T follicular helper cell (primary cell): ENCODE measurements around the gene MAPK6.
A peak's percentile ranks its signal among the peaks of the same experiment; 100 is the strongest.

Experiments
- DNase-seq: peaks from one replicate; pipeline ENCODE4 v3.0.0-alpha.2; 2020; ENCODE audit warnings: low read depth

The MAPK6 gene

GRCh38 chr15:52010633-52011595 lies 8.1 kb upstream of the MAPK6 start:
- no peak for DNase-seq

GRCh38 chr15:52011711-52012144 lies 7.3 kb upstream of the MAPK6 start:
- no peak for DNase-seq

DNA sequence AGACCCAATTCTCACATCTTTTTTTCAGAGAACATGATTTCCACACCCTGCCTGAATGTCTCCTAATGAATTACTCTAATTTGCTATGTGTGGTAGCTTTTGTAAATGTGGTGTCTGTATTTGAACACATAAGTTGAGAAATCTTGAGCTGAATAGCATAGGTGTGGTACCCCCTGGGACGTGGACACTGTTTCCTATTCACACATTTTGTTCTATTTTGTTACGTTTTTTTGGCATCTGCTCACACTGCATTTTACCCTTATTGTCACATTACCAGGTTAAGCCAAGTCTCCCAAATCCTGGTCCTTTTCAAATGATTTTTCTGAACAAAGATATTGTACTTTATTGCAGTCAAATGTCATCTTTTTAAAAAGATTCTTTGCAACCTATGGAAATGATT lies 6.8 kb upstream of the MAPK6 start:
- no peak for DNase-seq

- DNase-seq = no peak
Measured at GRCh38 chr15:52013151-52013791, 5.7 kb upstream of the MAPK6 start.

- DNase-seq = no peak
Measured at GRCh38 chr15:52014616-52015015, 4.4 kb upstream of the MAPK6 start.

DNA sequence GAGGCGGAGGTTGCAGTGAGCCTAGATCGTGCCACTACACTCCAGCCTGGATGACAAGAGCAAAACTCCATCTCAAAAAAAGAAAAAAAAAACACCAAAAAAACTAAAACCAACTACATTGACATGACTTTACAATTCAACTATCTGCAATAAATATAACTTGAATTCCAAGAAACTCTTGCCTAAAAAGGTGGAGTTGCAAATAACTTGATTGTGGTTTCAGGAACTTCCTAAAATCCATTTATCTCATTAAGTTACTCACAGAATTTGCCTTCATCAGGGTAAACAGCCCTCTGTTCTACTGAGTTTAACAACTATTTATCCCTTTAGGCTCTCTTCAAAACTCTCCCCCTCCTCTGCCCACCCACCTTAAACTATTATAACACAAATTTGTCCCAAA lies 2.7 kb upstream of the MAPK6 start:
- no peak for DNase-seq

DNA sequence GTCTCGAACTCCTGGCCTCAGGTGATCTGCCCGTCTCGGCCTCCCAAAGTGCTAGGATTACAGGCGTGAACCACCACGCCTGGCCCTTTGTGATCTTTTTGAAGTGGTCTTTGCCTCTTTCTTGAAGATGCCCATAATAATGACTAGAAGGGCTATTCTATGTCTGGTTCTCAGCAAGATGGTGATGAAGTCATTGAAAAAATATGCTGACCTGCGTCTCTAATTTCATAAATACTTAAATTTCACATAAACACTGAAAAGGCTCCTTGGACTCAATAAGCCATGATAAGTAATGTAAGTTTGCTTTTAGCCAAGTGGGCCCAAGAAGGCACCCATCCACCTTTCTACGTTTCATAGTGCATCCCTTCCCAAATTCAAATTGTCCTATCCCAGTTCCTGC lies 775 bp upstream of the MAPK6 start:
- no peak for DNase-seq

DNA sequence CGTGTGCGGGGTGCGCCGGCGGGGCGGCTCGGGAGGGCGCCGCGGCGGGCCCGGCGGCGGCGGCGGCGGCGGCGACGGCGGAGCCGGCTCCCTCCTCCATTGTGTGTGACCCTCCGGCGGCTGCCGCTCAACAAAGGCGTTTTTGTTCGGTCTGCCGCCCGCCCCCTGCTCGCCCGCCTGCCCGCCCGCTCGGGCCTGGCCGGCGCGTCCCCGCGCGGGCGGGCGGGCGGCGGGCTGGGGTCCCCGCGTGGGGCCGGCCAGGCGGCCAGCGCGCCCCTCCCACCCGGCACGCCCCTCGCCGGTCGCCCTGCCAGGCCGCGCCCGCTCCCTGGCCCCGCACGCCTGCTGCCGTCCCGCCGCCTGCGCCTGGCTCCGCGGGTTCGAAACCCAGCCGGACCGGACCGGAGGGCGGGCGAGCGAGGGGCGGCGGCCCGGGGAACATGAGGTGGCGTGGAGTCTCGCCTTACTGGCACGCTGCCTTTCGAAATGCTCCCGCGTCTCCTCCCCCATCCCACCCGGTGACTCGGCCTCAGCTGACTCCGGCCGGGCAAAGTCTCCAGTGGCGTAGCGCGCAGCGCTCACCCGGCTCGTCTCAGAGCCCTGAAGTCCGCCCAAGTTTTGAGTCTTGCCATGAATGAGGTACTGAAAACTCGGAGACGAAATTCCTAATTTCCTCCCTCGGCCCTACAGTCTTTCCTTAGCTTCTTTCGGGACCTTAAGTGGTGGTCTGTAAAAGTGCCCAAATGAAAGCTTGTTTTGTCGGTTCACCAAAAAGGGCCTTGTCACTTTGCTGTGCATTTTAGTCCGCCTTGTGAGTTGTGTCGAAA lies 588 bp downstream of the MAPK6 start:
- peak; percentile 24 for DNase-seq

GRCh38 chr15:52020221-52021085 lies 1.4 kb downstream of the MAPK6 start:
- no peak for DNase-seq

DNA sequence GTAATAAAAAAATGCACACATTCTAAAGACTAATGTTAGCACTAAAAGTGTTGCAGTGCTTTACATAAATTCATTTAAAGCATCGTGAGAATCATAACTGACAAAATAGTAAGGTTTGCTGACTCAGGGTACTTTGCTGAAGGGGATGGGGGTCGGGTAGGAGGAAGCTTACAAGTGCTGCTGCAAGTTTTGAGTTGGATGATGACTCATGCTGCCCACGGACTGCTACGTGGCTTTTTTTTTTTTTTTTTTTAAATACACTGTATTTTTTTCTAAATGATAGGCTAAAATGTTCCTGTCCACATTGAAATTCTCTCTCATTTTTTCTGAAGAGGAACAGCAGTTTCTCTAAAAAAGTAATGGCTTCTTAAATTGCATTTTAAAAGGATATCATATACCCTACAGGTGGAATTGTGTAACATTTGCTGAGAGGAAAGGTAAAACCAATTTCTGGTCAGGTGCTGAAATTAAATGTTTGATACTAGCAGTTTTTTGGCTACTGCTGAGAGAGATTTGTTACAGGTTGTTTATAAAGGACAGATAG lies 2.2 kb downstream of the MAPK6 start:
- peak; percentile 47 for DNase-seq

DNA sequence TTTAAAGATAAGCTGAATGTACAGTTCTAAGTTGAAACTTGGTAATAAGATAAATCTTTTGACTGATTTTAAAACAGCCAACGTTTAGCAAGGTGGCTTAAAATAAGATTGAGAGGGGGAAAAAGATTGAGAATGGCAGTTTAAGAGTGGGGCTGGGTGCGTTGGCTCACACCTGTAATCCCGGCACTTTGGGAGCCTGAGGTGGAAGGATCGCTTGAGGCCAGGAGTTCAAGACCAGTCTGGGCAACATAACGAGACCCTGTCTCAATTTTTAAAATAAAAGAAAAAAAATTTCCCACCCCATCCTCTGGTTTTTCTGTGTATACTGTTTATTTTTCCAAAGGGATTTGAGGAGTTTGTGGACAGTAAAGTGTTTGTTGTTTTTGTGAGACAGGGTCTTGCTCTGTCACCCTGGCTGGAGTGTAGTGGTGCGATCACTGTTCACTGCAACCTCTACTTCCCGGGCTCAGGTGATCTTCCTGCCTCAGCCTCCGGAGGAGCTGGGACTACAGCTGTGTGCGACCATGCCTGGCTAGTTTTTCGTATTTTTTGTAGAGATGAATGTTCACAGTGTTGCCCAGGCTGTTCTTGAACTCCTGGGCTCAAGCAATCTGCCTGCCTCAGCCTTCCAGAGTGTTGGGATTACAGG lies 3.0 kb downstream of the MAPK6 start:
- no peak for DNase-seq

- DNase-seq = no peak
Measured at GRCh38 chr15:52023169-52023922, 4.3 kb downstream of the MAPK6 start.

DNA sequence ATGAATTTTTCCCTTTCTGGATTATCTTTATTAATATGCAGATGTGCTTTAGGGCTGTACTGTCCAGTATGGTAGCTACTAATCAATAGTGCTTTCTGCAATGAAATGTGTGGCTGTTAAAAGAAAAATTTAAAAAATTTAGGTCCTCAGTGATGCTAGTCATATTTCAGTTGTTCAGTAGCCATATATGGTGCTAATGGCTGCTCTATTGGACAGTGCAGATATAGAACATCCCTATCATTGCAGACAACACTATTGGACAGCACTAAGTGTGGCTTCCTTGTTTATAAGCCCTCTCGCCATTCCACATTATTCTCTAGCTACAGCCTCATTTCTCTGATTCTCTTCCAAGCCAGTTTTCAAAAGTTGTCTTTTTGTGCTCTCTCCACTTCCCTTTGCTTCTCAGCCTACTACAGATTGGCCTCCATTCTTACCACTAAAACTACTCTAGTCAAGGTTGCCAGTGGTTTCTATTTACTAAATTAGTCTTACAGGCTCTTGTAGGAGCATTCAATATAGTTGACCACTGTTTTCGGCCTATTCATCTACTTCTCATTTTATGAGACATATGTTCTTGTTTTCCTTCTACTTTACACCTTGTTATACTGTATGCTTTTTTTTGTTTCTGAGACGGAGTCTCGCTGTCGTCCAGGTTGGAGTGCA lies 9.5 kb downstream of the MAPK6 start:
- DNase-seq = no peak

DNA sequence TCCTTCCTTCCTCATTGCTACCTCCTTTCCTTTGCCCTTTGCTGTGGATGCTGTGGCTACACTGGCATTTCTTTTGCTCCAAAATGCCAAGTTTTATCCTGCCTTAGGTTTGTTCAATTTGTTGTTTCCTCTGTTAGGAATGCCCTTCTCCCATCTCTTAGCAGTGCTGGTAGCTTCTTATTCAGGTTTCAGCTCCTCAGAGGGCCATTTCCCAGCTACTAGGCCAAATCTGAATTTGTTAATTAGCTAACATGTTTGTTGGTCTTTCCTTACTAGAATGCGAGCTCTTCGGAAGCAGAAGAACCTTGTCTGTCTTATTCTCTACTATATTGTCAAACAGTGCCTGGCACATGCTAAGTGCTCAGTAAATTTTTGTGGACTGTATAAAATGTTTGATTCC lies 11.0 kb downstream of the MAPK6 start:
- no peak for DNase-seq

- DNase-seq = no peak
Measured at GRCh38 chr15:52031556-52031955, 12.5 kb downstream of the MAPK6 start.

GRCh38 chr15:52037889-52038505 lies 19.0 kb downstream of the MAPK6 start:
- DNase-seq = no peak

- no peak for DNase-seq
Measured at GRCh38 chr15:52039925-52040781, 21.1 kb downstream of the MAPK6 start.
